Mucosa of descending colon (tissue), 3 donors: ENCODE measurements around the gene OR13C2. TPM values are rescaled to one million over a fixed set of nuclear protein-coding genes. Genes with fewer than 3 reads are reported as not detected.
"Not testable (repeated sequence)": the region's sequence is repeated elsewhere in the genome, so short reads cannot be mapped to it uniquely, and the experiment has no call there.

Experiments used
- ATAC-seq: fragments of 200-7000 bp; cut with Tn5 transposase; one replicate; pipeline ENCODE4 v1.9.1; 2020; ENCODE audit warnings: mild to moderate bottlenecking, moderate library complexity
- DNase-seq, 3 donors: peaks; one replicate each; pipeline ENCODE4 v3.0.0-alpha.2; 2020
- H3K36me3 ChIP-seq: fragments of 200-600 bp; one replicate; pipeline ENCODE4 v1.8.0; 2021; ENCODE audit warnings: low read depth, mild to moderate bottlenecking
- H3K4me1 ChIP-seq: fragments of 200-600 bp; one replicate; pipeline ENCODE4 v1.8.0; 2021; ENCODE audit warnings: low read depth, mild to moderate bottlenecking
- H3K4me3 ChIP-seq: fragments of 200-600 bp; one replicate; pipeline ENCODE4 v1.8.0; 2021; ENCODE audit warnings: mild to moderate bottlenecking
- H3K9me3 ChIP-seq: fragments of 200-600 bp; one replicate; pipeline ENCODE4 v1.8.0; 2021; ENCODE audit warnings: mild to moderate bottlenecking
- intact Hi-C, 2 donors: fragments of 100-400 bp; cut with DNase I in 1 of 2; cut with micrococcal nuclease in 1 of 2; formaldehyde crosslinking; loops; one replicate each; pipeline versions ENCODE4 v1.11.0 to v1.11.1; 2022; cut with DNase I, micrococcal nuclease
- total RNA-seq, 3 donors: library from RNA; stranded (reverse); fragmentation: NEBNext Ultra II Directional in 2 of 3; extraction: Animal tissue kit (Norgen Biotek cat#: 25700) in 2 of 3; gene quantifications; one replicate each; pipeline versions ENCODE4 v1.2.1 to v1.2.4, GENCODE V29; 2021 to 2023
- TF ChIP-seq, protein P1 (sequence below): fragments of 200-600 bp; IDR thresholded peaks from one replicate; pipeline ENCODE4 v1.8.0; 2022; ENCODE audit warnings: antibody characterized with exemption, mild to moderate bottlenecking
- donor health status: DM: no; HTN: no; CAD: no; lungs with moderate emphysema.
- donor health status: DM: no; HTN: no; CAD: no.
- donor health status: DM: no; HTN: yes; CAD: no.

Gene OR13C2
- total RNA-seq, 3 donors from 2014 or later: not detected

DNA sequence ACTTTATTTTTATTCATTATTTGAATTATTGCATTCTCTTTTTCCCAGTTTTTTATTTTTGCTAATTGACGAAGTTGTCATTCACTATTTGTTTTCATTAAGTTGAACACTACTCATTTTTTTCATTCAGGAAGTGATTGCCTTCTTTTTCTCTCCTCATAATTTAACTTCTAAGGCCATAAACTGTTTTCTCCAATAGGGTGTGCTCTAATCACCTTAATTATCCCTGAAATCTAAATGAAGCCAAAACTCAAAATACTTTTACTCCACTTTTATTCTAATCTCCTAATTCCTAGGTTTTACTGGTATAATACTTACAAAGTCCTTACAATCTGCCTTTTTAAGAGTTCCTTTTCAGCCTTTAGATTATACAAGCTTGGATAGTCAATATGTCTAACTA, 2.9 kb upstream of the OR13C2 start:
- TF ChIP-seq, protein P1, sequence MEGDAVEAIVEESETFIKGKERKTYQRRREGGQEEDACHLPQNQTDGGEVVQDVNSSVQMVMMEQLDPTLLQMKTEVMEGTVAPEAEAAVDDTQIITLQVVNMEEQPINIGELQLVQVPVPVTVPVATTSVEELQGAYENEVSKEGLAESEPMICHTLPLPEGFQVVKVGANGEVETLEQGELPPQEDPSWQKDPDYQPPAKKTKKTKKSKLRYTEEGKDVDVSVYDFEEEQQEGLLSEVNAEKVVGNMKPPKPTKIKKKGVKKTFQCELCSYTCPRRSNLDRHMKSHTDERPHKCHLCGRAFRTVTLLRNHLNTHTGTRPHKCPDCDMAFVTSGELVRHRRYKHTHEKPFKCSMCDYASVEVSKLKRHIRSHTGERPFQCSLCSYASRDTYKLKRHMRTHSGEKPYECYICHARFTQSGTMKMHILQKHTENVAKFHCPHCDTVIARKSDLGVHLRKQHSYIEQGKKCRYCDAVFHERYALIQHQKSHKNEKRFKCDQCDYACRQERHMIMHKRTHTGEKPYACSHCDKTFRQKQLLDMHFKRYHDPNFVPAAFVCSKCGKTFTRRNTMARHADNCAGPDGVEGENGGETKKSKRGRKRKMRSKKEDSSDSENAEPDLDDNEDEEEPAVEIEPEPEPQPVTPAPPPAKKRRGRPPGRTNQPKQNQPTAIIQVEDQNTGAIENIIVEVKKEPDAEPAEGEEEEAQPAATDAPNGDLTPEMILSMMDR: no peak
- ATAC-seq: no peak
- H3K4me1 ChIP-seq: no peaks in the 10 kb centered on the region
- H3K36me3 ChIP-seq: no peaks in the 10 kb centered on the region
- DNase-seq: no peak
- H3K4me3 ChIP-seq: no peak overlapping the region
- intact Hi-C loops: no loop called here
- no peaks in the 10 kb centered on the region for H3K9me3 ChIP-seq

DNA sequence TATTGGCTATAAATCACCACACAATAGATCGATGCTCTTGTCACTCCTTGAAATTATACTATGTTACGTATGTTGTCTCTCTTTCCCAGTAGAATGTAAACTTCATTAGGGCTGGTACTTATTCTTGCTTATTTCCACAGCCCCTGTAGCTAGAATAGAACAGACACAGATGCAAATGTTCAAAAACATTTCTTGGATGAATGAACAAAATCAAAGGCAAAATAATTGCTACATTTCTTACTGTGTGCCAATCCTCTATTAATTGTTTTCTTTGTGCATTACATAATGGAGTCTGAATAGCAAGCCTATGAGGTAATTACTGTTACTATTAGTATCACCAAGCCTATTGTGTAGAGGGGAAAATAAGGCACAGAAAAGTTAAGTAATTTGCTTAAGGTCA, 725 bp upstream of the OR13C2 start:
- H3K4me1 ChIP-seq: no peaks in the 10 kb centered on the region
- no peaks in the 10 kb centered on the region for H3K36me3 ChIP-seq
- no peak for DNase-seq
- no peaks in the 10 kb centered on the region for H3K9me3 ChIP-seq
- no peak overlapping the region for H3K4me3 ChIP-seq
- TF ChIP-seq, protein P1: no peak
- intact Hi-C loops: no loop called here
- no peak for ATAC-seq

DNA sequence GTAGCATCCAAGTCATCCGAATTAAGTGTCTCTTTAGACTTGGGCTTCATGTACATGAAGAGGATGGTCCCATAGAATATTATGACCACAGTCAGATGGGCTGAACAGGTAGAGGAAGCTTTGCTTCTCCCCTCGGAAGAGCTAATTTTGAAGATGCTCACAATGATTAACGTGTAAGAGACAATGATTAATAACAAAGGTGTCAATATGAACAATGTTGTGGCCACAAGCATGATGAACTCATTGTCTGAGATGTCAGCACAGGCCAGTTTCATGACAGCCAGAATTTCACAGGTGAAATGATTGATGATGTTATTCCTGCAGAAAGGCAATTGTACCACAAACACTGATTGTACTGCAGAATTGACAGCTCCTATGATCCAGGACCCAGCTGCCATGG, 626 bp downstream of the OR13C2 start:
- no peak for ATAC-seq

DNA sequence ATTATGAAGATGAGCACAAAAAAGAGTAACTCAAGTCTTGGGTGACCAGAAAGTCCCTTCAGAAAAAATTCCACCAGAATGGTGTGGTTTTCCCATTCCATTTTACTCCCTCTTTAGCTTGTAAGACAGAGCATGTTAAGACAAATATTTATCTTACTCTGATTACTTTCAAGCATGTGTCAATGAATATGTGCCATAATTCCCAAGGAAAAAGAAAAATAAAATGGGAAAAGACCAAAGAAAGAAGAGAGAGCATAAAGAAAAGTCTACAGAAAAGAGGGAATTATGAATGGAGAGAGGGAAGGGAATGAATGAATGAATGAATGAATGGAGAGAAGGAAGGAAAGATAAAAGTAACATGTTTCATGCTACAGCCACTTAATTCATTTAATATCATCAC, 6.1 kb downstream of the OR13C2 start, which contains the start of gene OR13C5:
OR13C5 (minus strand) TSS at position 101 of the 400 bp plus-strand sequence; CDS start at position 101, 0 bp downstream.
- DNase-seq, H3K36me3 ChIP-seq, H3K4me3 ChIP-seq, intact Hi-C loops, H3K4me1 ChIP-seq, ATAC-seq, H3K9me3 ChIP-seq: not testable (repeated sequence)

More for the DNA sequence above, 626 bp downstream of the OR13C2 start:
- no peak overlapping the region for H3K4me3 ChIP-seq
- H3K4me1 ChIP-seq: no peaks in the 10 kb centered on the region
- intact Hi-C loops: no loop called here
- TF ChIP-seq, protein P1: no peak
- no peaks in the 10 kb centered on the region for H3K36me3 ChIP-seq
- no peaks in the 10 kb centered on the region for H3K9me3 ChIP-seq
- no peak for DNase-seq

DNA sequence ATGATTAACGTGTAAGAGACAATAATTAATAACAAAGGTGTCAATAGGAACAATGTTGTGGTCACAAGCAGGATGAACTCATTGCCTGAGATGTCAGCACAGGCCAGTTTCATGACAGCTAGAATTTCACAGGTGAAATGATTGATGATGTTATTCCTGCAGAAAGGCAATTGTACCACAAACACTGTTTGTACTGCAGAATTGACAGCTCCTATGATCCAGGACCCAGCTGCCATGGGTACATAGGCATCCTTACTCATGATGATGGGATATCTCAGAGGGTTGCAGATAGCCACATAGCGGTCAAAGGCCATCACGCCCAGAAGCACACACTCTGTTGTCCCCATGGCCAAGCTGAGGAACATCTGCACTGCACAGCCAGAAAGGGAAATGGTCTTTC, 6.7 kb downstream of the OR13C2 start:
- ATAC-seq, intact Hi-C loops, H3K36me3 ChIP-seq, DNase-seq, H3K4me1 ChIP-seq, H3K9me3 ChIP-seq, H3K4me3 ChIP-seq: not testable (repeated sequence)

DNA sequence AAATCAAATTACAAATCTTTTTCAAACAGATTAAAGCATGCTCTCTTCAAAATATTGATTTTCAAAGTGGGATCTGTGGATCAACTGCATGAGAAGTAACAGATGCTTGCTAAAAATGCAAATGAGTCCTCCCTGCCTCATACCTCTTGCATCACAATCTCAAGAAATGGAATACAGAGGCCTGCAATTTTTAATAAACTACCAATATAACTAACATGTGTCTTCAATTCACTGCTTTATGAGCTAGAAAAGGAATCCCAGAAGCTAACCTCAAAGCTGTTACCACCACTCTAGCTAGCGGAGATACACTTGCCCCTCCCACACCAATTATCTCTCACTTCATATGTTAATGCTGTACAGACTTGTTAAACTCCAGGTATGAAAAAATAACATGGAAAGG, 15.8 kb downstream of the OR13C2 start:
- H3K9me3 ChIP-seq: no peaks in the 10 kb centered on the region
- H3K4me1 ChIP-seq: no peaks in the 10 kb centered on the region
- DNase-seq (no peak), ATAC-seq (no peak)
- intact Hi-C loops: no loop called here
- TF ChIP-seq, protein P1: no peak
- no peak overlapping the region for H3K4me3 ChIP-seq
- H3K36me3 ChIP-seq: no peaks in the 10 kb centered on the region

DNA sequence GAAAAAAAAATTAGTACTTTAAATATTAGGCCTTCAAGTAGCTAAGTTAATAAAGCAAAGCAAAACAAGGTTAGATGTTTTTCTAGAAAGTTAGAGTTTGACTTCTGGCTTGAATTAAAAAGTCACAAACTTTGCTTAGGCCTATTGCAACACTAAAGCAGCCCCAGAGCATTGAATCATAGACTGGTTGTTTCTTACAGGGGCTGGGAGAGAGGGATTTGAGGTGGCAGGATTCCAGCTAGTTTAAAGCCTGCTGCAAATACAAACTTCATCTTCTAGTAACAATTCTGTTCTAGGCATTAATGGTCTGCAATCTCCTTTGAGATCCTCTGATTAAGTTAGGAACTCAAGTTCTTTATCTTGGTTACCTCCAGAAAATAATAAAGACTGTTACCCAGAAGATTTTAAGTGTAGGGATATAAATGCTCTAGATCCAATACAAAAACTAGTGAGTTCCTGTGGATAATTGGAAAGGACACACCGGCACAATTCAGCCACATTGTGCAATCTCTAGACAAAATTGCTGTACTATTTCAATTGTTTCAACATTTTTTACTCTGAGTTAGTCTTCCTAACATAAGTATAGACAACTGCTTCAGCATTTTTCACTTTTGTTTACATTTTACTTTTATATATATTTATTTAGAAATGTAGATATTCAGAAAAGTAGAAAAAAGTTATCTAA, 18.8 kb downstream of the OR13C2 start:
- Histone ChIP-seq H3K36me3 (no peaks in the 10 kb centered on the region), H3K4me1 (no peaks in the 10 kb centered on the region), H3K4me3 (no peak overlapping the region), H3K9me3 (no peaks in the 10 kb centered on the region)
- ATAC-seq: no peak
- DNase-seq: no peak
- TF ChIP-seq, protein P1: no peak
- intact Hi-C loops: no loop called here
